GM12878 (cell line): ENCODE measurements around the gene GLT6D1. TPM values are rescaled to one million over a fixed set of nuclear protein-coding genes. Genes with fewer than 3 reads are reported as not detected.

Experiments used
- ATAC-seq: fragments of 200-7000 bp; cut with Tn5 transposase; 3 replicates; pipeline ENCODE4 v1.9.1; 2020; ENCODE audit warnings: mild to moderate bottlenecking, moderate library complexity
- BruUV-seq: library from RNA; stranded (reverse); fragments of 400-500 nt; replicated peaks from 2 replicates; lab custom pipeline; 2021; lab: Mats Ljungman, UMichigan
- CTCF ChIA-PET: fragments of 300-600 bp; sonication (Branson Sonifier 250); formaldehyde crosslinking; extraction: SDS; loops from one replicate; lab custom pipeline; 2021; ENCODE audit warnings: inconsistent platforms; lab: Yijun Ruan, JAX
- POLR2A ChIA-PET: fragments of 350-600 bp; formaldehyde crosslinking; extraction: SDS; loops from one replicate; lab custom pipeline; 2021; ENCODE audit warnings: inconsistent platforms; lab: Charles Lee
- RAD21 ChIA-PET: fragments of 300-600 bp; sonication (Branson Sonifier 250); formaldehyde crosslinking; loops from one replicate; lab custom pipeline; 2023; ENCODE audit warnings: antibody characterized with exemption; ENCODE audit not compliant: unreplicated experiment; lab: Charles Lee
- SMC1A ChIA-PET: fragments of 300-600 bp; sonication (Branson Sonifier 250); formaldehyde crosslinking; loops from one replicate; lab custom pipeline; 2023; ENCODE audit not compliant: unreplicated experiment, uncharacterized antibody; lab: Charles Lee
- DNase-seq: peaks from one replicate; pipeline ENCODE4 v3.0.0-alpha.2; 2011; ENCODE audit warnings: low read depth, low spot score
- FAIRE-seq: peaks from 3 replicates; lab custom pipeline; 2011; peaks lifted over from hg19 to GRCh38; lab: Jason Lieb, UNC
- H2AFZ ChIP-seq: 2 replicates; pipeline ENCODE4 v1.6.0; 2011; ENCODE audit warnings: low read depth, low read length, control low read depth; ENCODE audit not compliant: control insufficient read depth
- H3K27ac ChIP-seq: 2 replicates; pipeline ENCODE4 v1.5.1; 2011; ENCODE audit warnings: control low read depth; ENCODE audit not compliant: control insufficient read depth, insufficient read depth
- H3K27me3 ChIP-seq, 2 experiments: replicated peaks in 1 of 2; 2 replicates each; pipeline versions ENCODE4 v1.6.0 to v1.6.1; 2011; ENCODE audit warnings: low read length in 1 of 2; ENCODE audit not compliant: control insufficient read depth in 2 of 2, insufficient read depth in 2 of 2
- H3K36me3 ChIP-seq, 2 experiments: 2 replicates each; pipeline ENCODE4 v1.5.1; 2011; ENCODE audit warnings: low read length in 1 of 2; ENCODE audit not compliant: control insufficient read depth in 2 of 2, insufficient read depth in 2 of 2
- H3K4me1 ChIP-seq: 2 replicates; pipeline ENCODE4 v1.6.1; 2011; ENCODE audit warnings: mild to moderate bottlenecking, low read length, moderate library complexity, mixed read lengths; ENCODE audit not compliant: control insufficient read depth, insufficient read depth
- H3K4me2 ChIP-seq: 2 replicates; pipeline ENCODE4 v1.6.0; 2011; ENCODE audit warnings: control low read depth; ENCODE audit not compliant: control insufficient read depth, insufficient read depth
- H3K4me3 ChIP-seq: fragments of 200-600 bp; sonication (generic); 2 replicates; pipeline ENCODE4 v1.5.1; 2016
- H3K79me2 ChIP-seq: 2 replicates; pipeline ENCODE4 v1.6.0; 2011; ENCODE audit warnings: low read length; ENCODE audit not compliant: control insufficient read depth, insufficient read depth
- H3K9ac ChIP-seq: 2 replicates; pipeline ENCODE4 v1.8.0; 2011; ENCODE audit warnings: low read length, control low read depth, mixed read lengths; ENCODE audit not compliant: control insufficient read depth, insufficient read depth
- H3K9me3 ChIP-seq: replicated peaks from 3 replicates; pipeline ENCODE4 v1.5.1; 2011; ENCODE audit warnings: mild to moderate bottlenecking, low read length; ENCODE audit not compliant: control insufficient read depth, insufficient read depth
- H4K20me1 ChIP-seq: 2 replicates; pipeline ENCODE4 v1.6.0; 2011; ENCODE audit not compliant: control insufficient read depth, insufficient read depth
- FOS ChIP-seq: IDR thresholded peaks from 3 replicates; pipeline ENCODE4 v1.6.1; 2011; ENCODE audit warnings: borderline replicate concordance; ENCODE audit not compliant: insufficient read length; ENCODE audit errors: extremely low read depth
- FOXM1 ChIP-seq: IDR thresholded peaks from 2 replicates; pipeline ENCODE4 v1.6.1; 2012; ENCODE audit warnings: low read depth, mild to moderate bottlenecking, inconsistent platforms, low read length, moderate library complexity
- MLLT1 ChIP-seq: fragments of 450-650 bp; IDR thresholded peaks from 2 replicates; pipeline ENCODE4 v1.6.1; 2016; ENCODE audit warnings: mild to moderate bottlenecking
- NKRF ChIP-seq: fragments of 450-650 bp; conservative IDR thresholded peaks from 2 replicates; pipeline ENCODE4 v1.6.1; 2017; ENCODE audit warnings: mild to moderate bottlenecking, moderate library complexity
- POLR2AphosphoS5 ChIP-seq: IDR thresholded peaks from 2 replicates; pipeline ENCODE4 v1.6.1; 2011; ENCODE audit warnings: mild to moderate bottlenecking, low read length, inconsistent platforms
- SUPT20H ChIP-seq: IDR thresholded peaks from 2 replicates; pipeline ENCODE4 v1.6.1; 2011; ENCODE audit warnings: low read depth, mild to moderate bottlenecking, low read length, moderate library complexity, borderline replicate concordance; ENCODE audit not compliant: control insufficient read depth
- ZNF207 ChIP-seq: fragments of 450-650 bp; IDR thresholded peaks from 2 replicates; pipeline ENCODE4 v1.6.1; 2014; ENCODE audit warnings: antibody characterized with exemption, mild to moderate bottlenecking, borderline replicate concordance
- WGBS: methylation state at CpG from one replicate; pipeline ENCODE4 v1.1.6; 2016; ENCODE audit warnings: low lambda C conversion rate; ENCODE audit not compliant: insufficient replicate concordance, insufficient coverage; ENCODE audit errors: missing lambda C conversion rate; 5-methylcytosine and 5-hydroxymethylcytosine counted together
- in situ Hi-C: fragments of 300-500 bp; cut with MboI; formaldehyde crosslinking; loops from 9 replicates; pipeline ENCODE4 v1.14.3; 2018; ENCODE audit warnings: mixed read lengths
- intact Hi-C: fragments of 100-400 bp; cut with micrococcal nuclease; formaldehyde crosslinking; loops from one replicate; pipeline ENCODE4 v1.14.2; 2022; ENCODE audit not compliant: unreplicated experiment
- polyA plus RNA-seq, 11 experiments: library from polyadenylated mRNA; depleted of rRNA in 4 of 11; unstranded in 6 of 11; stranded (reverse) in 5 of 11; fragments of >200 nt; fragmentation: Nextera tagmentation in 4 of 11; fragmentation: Illumina TruSeq in 1 of 11; extraction: Ambion mirVana in 4 of 11; extraction: Trizol in 1 of 11; gene quantifications; 1 replicate in 1 of 11; 2 replicates in 10 of 11; pipeline versions ENCODE4 v1.2.1 to v1.2.3, GENCODE V29; 2011 to 2016; ENCODE audit warnings: inconsistent platforms in 2 of 11, missing spikeins in 2 of 11, low read depth in 1 of 11
- total RNA-seq, 4 experiments: library from RNA; depleted of rRNA in 3 of 4; stranded (reverse); fragments of >200 nt in 3 of 4; fragmentation: Illumina TruSeq in 1 of 4; extraction: Trizol in 1 of 4; gene quantifications; 2 replicates each; pipeline versions ENCODE4 v1.2.1 to v1.2.3, GENCODE V29; 2013 to 2021
- TF ChIP-seq, protein P1 (sequence below), 3 experiments: IDR thresholded peaks in 2 of 3; conservative IDR thresholded peaks in 1 of 3; 2 replicates each; pipeline ENCODE4 v1.5.1; 2011; ENCODE audit warnings: low read depth in 3 of 3, low read length in 3 of 3, mild to moderate bottlenecking in 3 of 3, control low read depth in 2 of 3, moderate library complexity in 2 of 3, inconsistent platforms in 1 of 3, mixed read lengths in 1 of 3; ENCODE audit not compliant: control insufficient read depth in 2 of 3, insufficient read depth in 1 of 3; ENCODE audit errors: extremely low read depth in 1 of 3

The GLT6D1 gene
- total and polyA plus RNA-seq, 10 of the 15 experiments (the other 5 are each of a cell fraction or from before 2014, with no cell fraction given), result not detected

DNA sequence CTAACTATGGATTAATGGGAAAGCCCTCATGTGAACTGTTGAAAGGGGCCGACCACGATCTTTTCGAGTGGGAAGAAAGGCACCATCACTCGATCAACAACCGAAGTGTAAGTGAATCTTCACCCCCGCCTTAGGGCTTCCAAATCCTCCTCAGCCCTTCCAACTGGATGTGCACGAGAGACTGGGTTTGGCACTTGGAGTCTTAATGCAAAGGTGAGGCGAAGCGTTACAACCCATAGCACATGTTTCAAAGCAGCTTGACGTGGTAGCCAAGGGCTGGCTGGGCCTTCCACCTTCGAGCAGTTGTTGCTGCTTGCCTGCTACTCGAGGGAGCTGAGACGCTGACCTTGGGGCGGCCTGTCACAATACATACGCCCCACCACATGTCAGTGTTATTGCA, 18.1 kb upstream of the GLT6D1 start:
- no peaks in the 10 kb centered on the region for H3K36me3 ChIP-seq
- ChIA-PET SMC1A (no interaction called here), CTCF (interaction anchor here (0.6 kb wide), 1 partner anchor 310 kb away, joined by 3 read pairs; no protein-coding TSS in a partner anchor), RAD21 (no interaction called here), POLR2A (no interaction called here)
- no TSS peak for BruUV-seq
- H4K20me1 ChIP-seq, result no peaks in the 10 kb centered on the region
- intact Hi-C loops, result no loop called here
- H3K27me3 ChIP-seq, result peaks cover 0 to 1% of the 10 kb centered on the region in 2 experiments; a peak in 2 of 4 replicates
- DNase-seq, result no peak
- in situ Hi-C loops, result no loop called here
- no peaks in the 10 kb centered on the region for H3K9me3 ChIP-seq
- no peak for ATAC-seq
- H3K4me3 ChIP-seq, result no peak overlapping the region
- 30% methylated on average over 15 of the region's 15 CpGs for WGBS
- no peak overlapping the region for H3K4me2 ChIP-seq
- H3K9ac ChIP-seq, result no peak overlapping the region
- TF ChIP-seq MLLT1, result no peak
- TF ChIP-seq FOS, result no peak
- no peak for TF ChIP-seq NKRF
- no peak for TF ChIP-seq SUPT20H
- TF ChIP-seq FOXM1, result no peak
- TF ChIP-seq ZNF207, result no peak
- TF ChIP-seq, protein P1, sequence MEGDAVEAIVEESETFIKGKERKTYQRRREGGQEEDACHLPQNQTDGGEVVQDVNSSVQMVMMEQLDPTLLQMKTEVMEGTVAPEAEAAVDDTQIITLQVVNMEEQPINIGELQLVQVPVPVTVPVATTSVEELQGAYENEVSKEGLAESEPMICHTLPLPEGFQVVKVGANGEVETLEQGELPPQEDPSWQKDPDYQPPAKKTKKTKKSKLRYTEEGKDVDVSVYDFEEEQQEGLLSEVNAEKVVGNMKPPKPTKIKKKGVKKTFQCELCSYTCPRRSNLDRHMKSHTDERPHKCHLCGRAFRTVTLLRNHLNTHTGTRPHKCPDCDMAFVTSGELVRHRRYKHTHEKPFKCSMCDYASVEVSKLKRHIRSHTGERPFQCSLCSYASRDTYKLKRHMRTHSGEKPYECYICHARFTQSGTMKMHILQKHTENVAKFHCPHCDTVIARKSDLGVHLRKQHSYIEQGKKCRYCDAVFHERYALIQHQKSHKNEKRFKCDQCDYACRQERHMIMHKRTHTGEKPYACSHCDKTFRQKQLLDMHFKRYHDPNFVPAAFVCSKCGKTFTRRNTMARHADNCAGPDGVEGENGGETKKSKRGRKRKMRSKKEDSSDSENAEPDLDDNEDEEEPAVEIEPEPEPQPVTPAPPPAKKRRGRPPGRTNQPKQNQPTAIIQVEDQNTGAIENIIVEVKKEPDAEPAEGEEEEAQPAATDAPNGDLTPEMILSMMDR (IDR thresholded peaks at IDR 0.05 in 2 of 3, conservative IDR thresholded peaks at IDR 0.05 in 1 of 3; ENCODE audit: control insufficient read depth in 2 of 3, extremely low read depth in 1 of 3, insufficient read depth in 1 of 3, low read depth in 3 of 3, low read length in 3 of 3), result no peak
- TF ChIP-seq POLR2AphosphoS5, result no peak
- H3K27ac ChIP-seq, result no peak overlapping the region
- H3K79me2 ChIP-seq, result no peaks in the 10 kb centered on the region
- no peak overlapping the region for H2AFZ ChIP-seq
- no peak for FAIRE-seq
- H3K4me1 ChIP-seq, result no peaks in the 10 kb centered on the region
